DOHH2 (cell line): ENCODE measurements around the gene ANO4.

Source experiments
- H3F3A ChIP-seq: fragments of 200-600 bp; sonication (generic), shearing (Covaris generic); 2 replicates; pipeline ENCODE4 v1.6.0; 2016; ENCODE audit warnings: antibody characterized with exemption, mild to moderate bottlenecking; ENCODE audit not compliant: control insufficient read depth, insufficient read depth
- H3K27ac ChIP-seq: fragments of 200-600 bp; sonication (generic); 2 replicates; pipeline ENCODE4 v1.5.1; 2014; ENCODE audit warnings: low read depth, mild to moderate bottlenecking, low read length, moderate library complexity
- H3K27me3 ChIP-seq: fragments of 200-600 bp; sonication (generic); 2 replicates; pipeline ENCODE4 v1.6.1; 2014; ENCODE audit warnings: mild to moderate bottlenecking, low read length, mixed read lengths; ENCODE audit not compliant: control insufficient read depth
- H3K36me3 ChIP-seq: fragments of 200-600 bp; sonication (generic); 2 replicates; pipeline ENCODE4 v1.6.1; 2014; ENCODE audit warnings: mild to moderate bottlenecking, low read length, moderate library complexity, mixed read lengths; ENCODE audit not compliant: control insufficient read depth
- H3K4me1 ChIP-seq: fragments of 200-600 bp; sonication (generic); 2 replicates; pipeline ENCODE4 v1.6.1; 2014; ENCODE audit warnings: mild to moderate bottlenecking, low read length, mixed read lengths; ENCODE audit not compliant: control insufficient read depth
- H3K4me2 ChIP-seq: fragments of 200-600 bp; sonication (generic); 2 replicates; pipeline ENCODE4 v1.6.0; 2014; ENCODE audit warnings: mild to moderate bottlenecking, low read length, moderate library complexity
- H3K4me3 ChIP-seq: fragments of 200-600 bp; sonication (generic); 2 replicates; pipeline ENCODE4 v1.5.1; 2014; ENCODE audit warnings: mild to moderate bottlenecking, low read length, mixed read lengths
- H3K79me2 ChIP-seq: fragments of 200-600 bp; sonication (generic); 2 replicates; pipeline ENCODE4 v1.6.1; 2014; ENCODE audit warnings: mild to moderate bottlenecking, low read length, mixed read lengths; ENCODE audit not compliant: control insufficient read depth
- H3K9me2 ChIP-seq: fragments of 200-600 bp; sonication (generic); replicated peaks from 2 replicates; pipeline ENCODE4 v1.6.1; 2014; ENCODE audit warnings: mild to moderate bottlenecking, low read length, mixed read lengths; ENCODE audit not compliant: control insufficient read depth
- H3K9me3 ChIP-seq: fragments of 200-600 bp; sonication (generic); 2 replicates; pipeline ENCODE4 v1.6.1; 2014; ENCODE audit warnings: antibody characterized with exemption, low read length, mixed read lengths; ENCODE audit not compliant: control insufficient read depth, insufficient read depth
- H4K20me1 ChIP-seq: fragments of 200-600 bp; sonication (generic); 2 replicates; pipeline ENCODE4 v1.6.0; 2014; ENCODE audit warnings: low read depth, mild to moderate bottlenecking, antibody characterized with exemption, low read length, moderate library complexity; ENCODE audit not compliant: control insufficient read depth, insufficient read depth
- CTCF ChIP-seq: fragments of 200-600 bp; sonication (generic); IDR thresholded peaks from one replicate; pipeline ENCODE4 v1.5.1; 2014; ENCODE audit warnings: antibody characterized with exemption, mild to moderate bottlenecking, low read depth, low read length; ENCODE audit not compliant: poor library complexity, severe bottlenecking
- EZH2phosphoT487 ChIP-seq: fragments of 200-600 bp; sonication (generic); IDR thresholded peaks from 2 replicates; pipeline ENCODE4 v1.6.1; 2017; ENCODE audit warnings: borderline replicate concordance, mild to moderate bottlenecking, antibody characterized with exemption, low read length, moderate library complexity, mixed read lengths

ANO4 gene

GRCh38 chr12:100959481-100959880, 164.9 kb downstream of the ANO4 start:
- Histone ChIP-seq H3K36me3 (no peaks in the 10 kb centered on the region), H3K79me2 (no peaks in the 10 kb centered on the region), H3K4me2 (no peak overlapping the region), H3K27ac (no peak overlapping the region), H3K9me2 (no peaks in the 10 kb centered on the region), H3F3A (no peaks in the 10 kb centered on the region), H3K9me3 (no peaks in the 10 kb centered on the region), H3K27me3 (peaks cover 10% of the 10 kb centered on the region), H3K4me1 (no peaks in the 10 kb centered on the region), H4K20me1 (no peaks in the 10 kb centered on the region), H3K4me3 (no peak overlapping the region)
- no peak for TF ChIP-seq CTCF

- TF ChIP-seq EZH2phosphoT487 = no peak
- TF ChIP-seq CTCF = no peak
- H3K4me3 ChIP-seq = no peak overlapping the region
- H3K9me3 ChIP-seq = no peaks in the 10 kb centered on the region
- H3K36me3 ChIP-seq = no peaks in the 10 kb centered on the region
- no peaks in the 10 kb centered on the region for H3K9me2 ChIP-seq
- H3K79me2 ChIP-seq = no peaks in the 10 kb centered on the region
- H3K27me3 ChIP-seq = peaks cover 3% of the 10 kb centered on the region; the same call in 1 of the 2 replicates
- H4K20me1 ChIP-seq = no peaks in the 10 kb centered on the region
- no peak overlapping the region for H3K4me2 ChIP-seq
- no peaks in the 10 kb centered on the region for H3K4me1 ChIP-seq
- H3K27ac ChIP-seq = no peak overlapping the region
- no peaks in the 10 kb centered on the region for H3F3A ChIP-seq
Measured at GRCh38 chr12:100962086-100962712, 167.6 kb downstream of the ANO4 start.

- Histone ChIP-seq H3K36me3 (no peaks in the 10 kb centered on the region), H4K20me1 (no peaks in the 10 kb centered on the region), H3K4me1 (no peaks in the 10 kb centered on the region), H3F3A (no peaks in the 10 kb centered on the region), H3K27ac (no peak overlapping the region), H3K27me3 (peaks cover 7% of the 10 kb centered on the region; the same call in 1 of the 2 replicates), H3K79me2 (no peaks in the 10 kb centered on the region), H3K9me2 (no peaks in the 10 kb centered on the region), H3K9me3 (no peaks in the 10 kb centered on the region), H3K4me2 (no peak overlapping the region), H3K4me3 (no peak overlapping the region)
- TF ChIP-seq CTCF = no peak
- no peak for TF ChIP-seq EZH2phosphoT487
Measured at GRCh38 chr12:100963381-100963780, 168.8 kb downstream of the ANO4 start.
